Measurements from ENCODE around the gene ORC6. TPM values are rescaled to one million over a fixed set of nuclear protein-coding genes. Genes with fewer than 3 reads are reported as not detected.
A peak's percentile ranks its signal among the peaks of the same experiment; 100 is the strongest.

The ORC6 gene
- total and polyA plus RNA-seq, 10 of the 15 experiments (the other 5 are each of a cell fraction or from before 2014, with no cell fraction given) = 25.7 to 88.5 (median 49.1) TPM

GRCh38 chr16:46739934-46740333 is 50.5 kb downstream of the ORC6 start (continued):
- TF ChIP-seq IRF5 (IDR thresholded peaks at IDR 0.05; ENCODE audit: borderline replicate concordance) = no peak
- TF ChIP-seq PBX3 (IDR thresholded peaks at IDR 0.05; ENCODE audit: insufficient replicate concordance, low read depth, low read length) = no peak
- no peak for TF ChIP-seq NFYA (IDR thresholded peaks at IDR 0.05; ENCODE audit: borderline replicate concordance, low read depth, low read length)

GRCh38 chr16:46743232-46743719 is 53.8 kb downstream of the ORC6 start:
- ATAC-seq = peak; percentile 71
- no peak overlapping the region; the same call in 1 of the 2 replicates for H3K4me3 ChIP-seq
- peak overlapping the region; percentile 81 for H3K4me2 ChIP-seq (ENCODE audit: control insufficient read depth, insufficient read depth)

More at GRCh38 chr16:46743232-46743719, 53.8 kb downstream of the ORC6 start:
- Histone ChIP-seq H4K20me1 (ENCODE audit: control insufficient read depth, insufficient read depth) (no peaks in the 10 kb centered on the region), H3K9me3 (replicated peaks; ENCODE audit: control insufficient read depth, insufficient read depth, low read length) (no peaks in the 10 kb centered on the region), H3K4me1 (ENCODE audit: control insufficient read depth, insufficient read depth, low read length) (peaks cover 14% of the 10 kb centered on the region), H3K27ac (ENCODE audit: control insufficient read depth, insufficient read depth) (0 out of 2 replicates have a peak overlapping the region, but pooled peaks have one; percentile 37), H3K36me3 (ENCODE audit: control insufficient read depth in 2 of 2, insufficient read depth in 2 of 2, low read length in 1 of 2) (no peaks in the 10 kb centered on the region), H2AFZ (ENCODE audit: control insufficient read depth, low read depth, low read length) (peak overlapping the region; percentile 96), H3K79me2 (ENCODE audit: control insufficient read depth, insufficient read depth, low read length) (no peaks in the 10 kb centered on the region), H3K9ac (ENCODE audit: control insufficient read depth, insufficient read depth, low read length) (no peak overlapping the region), H3K27me3 (replicated peaks in 1 of 2; ENCODE audit: control insufficient read depth in 2 of 2, insufficient read depth in 2 of 2, low read length in 1 of 2) (no peaks in the 10 kb centered on the region)
- RAD21 ChIA-PET (ENCODE audit: unreplicated experiment) = interaction anchor here (1.8 kb wide), 1 partner anchor 47 kb away, joined by 5 read pairs; no protein-coding TSS in a partner anchor
- no peak for TF ChIP-seq E2F8 (IDR thresholded peaks at IDR 0.05; ENCODE audit: low read depth, partially characterized antibody)
- no peak for TF ChIP-seq MEF2A (IDR thresholded peaks at IDR 0.05; ENCODE audit: insufficient read depth, low read depth, low read length)
- TF ChIP-seq CHD4 (IDR thresholded peaks at IDR 0.05) = no peak
- no peak for TF ChIP-seq CREB1 (IDR thresholded peaks at IDR 0.05; ENCODE audit: low read depth)
- TF ChIP-seq ZNF592 (IDR thresholded peaks at IDR 0.05) = no peak
- peak; percentile 42; the same call in 1 of the 2 replicates for TF ChIP-seq SPI1 (IDR thresholded peaks at IDR 0.05; ENCODE audit: borderline replicate concordance, insufficient read depth, low read depth, low read length)
- TF ChIP-seq EZH2 (IDR thresholded peaks at IDR 0.05; ENCODE audit: borderline replicate concordance, control insufficient read depth, low read depth, low read length) = no peak
- DNase-seq (ENCODE audit: low read depth, low spot score) = no peak
- in situ Hi-C loops (cut with MboI) (no loop called here), intact Hi-C loops (cut with micrococcal nuclease; ENCODE audit: unreplicated experiment) (no loop called here)
- BruUV-seq (replicated peaks) = no TSS peak
- FAIRE-seq = no peak
- SMC1A ChIA-PET (ENCODE audit: uncharacterized antibody, unreplicated experiment) = interaction anchor here (0.6 to 1.4 kb wide), 6 partner anchors 15 to 92 kb away, joined by 3 to 6 read pairs (median 4); no protein-coding TSS in a partner anchor
- CTCF ChIA-PET = interaction anchor here (0.7 to 1.1 kb wide), 3 partner anchors 42 to 86 kb away, joined by 3 read pairs; no protein-coding TSS in a partner anchor
- POLR2A ChIA-PET = interaction anchor here (1.6 kb wide), 1 partner anchor 46 kb away, joined by 4 read pairs; no protein-coding TSS in a partner anchor
- WGBS (ENCODE audit: insufficient coverage, insufficient replicate concordance, low lambda C conversion rate, missing lambda C conversion rate) = 12% methylated on average over 10 of the region's 10 CpGs

Data from GM12878 (cell line).